Common myeloid progenitor, CD34-positive (primary cell): Measurements from ENCODE around the gene EFNB3.

Experiments used
- CTCF ChIA-PET: fragments of 350-600 bp; sonication (Branson Sonifier 250); formaldehyde crosslinking; loops from one replicate; lab custom pipeline; 2021; ENCODE audit warnings: antibody characterized with exemption; lab: Charles Lee
- POLR2A ChIA-PET: fragments of 350-600 bp; sonication (Branson Sonifier 250); formaldehyde crosslinking; loops from one replicate; lab custom pipeline; 2021; ENCODE audit warnings: antibody characterized with exemption; lab: Charles Lee
- DNase-seq, 3 donors: peaks; one replicate each; pipeline versions ENCODE4 v3.0.0 to v3.0.0-alpha.2; 2013
- H3K27ac ChIP-seq, 2 experiments: 1 replicate in 1 of 2; 2 replicates in 1 of 2; pipeline ENCODE4 v1.7.0; 2013; ENCODE audit warnings: inconsistent platforms in 2 of 2, low read length in 2 of 2, mild to moderate bottlenecking in 2 of 2, low read depth in 1 of 2, moderate library complexity in 1 of 2; ENCODE audit not compliant: severe bottlenecking in 2 of 2, insufficient read depth in 1 of 2, poor library complexity in 1 of 2
- H3K27me3 ChIP-seq, 5 experiments: replicated peaks in 2 of 5; 1 replicate in 3 of 5; 2 replicates in 2 of 5; pipeline versions ENCODE4 v1.6.1 to v1.7.0; 2013; ENCODE audit warnings: low read length in 4 of 5, mild to moderate bottlenecking in 2 of 5, moderate library complexity in 2 of 5, inconsistent platforms in 1 of 5; ENCODE audit not compliant: insufficient read depth in 5 of 5, control insufficient read depth in 4 of 5
- H3K36me3 ChIP-seq, 4 experiments: 1 replicate in 2 of 4; 2 replicates in 2 of 4; pipeline versions ENCODE4 v1.6.1 to v1.7.0; 2013; ENCODE audit warnings: low read length in 3 of 4, control low read depth in 1 of 4, mild to moderate bottlenecking in 1 of 4; ENCODE audit not compliant: control insufficient read depth in 4 of 4, insufficient read depth in 4 of 4
- H3K4me1 ChIP-seq, 4 experiments: 1 replicate in 3 of 4; 2 replicates in 1 of 4; pipeline versions ENCODE4 v1.6.1 to v1.7.1; 2013; ENCODE audit warnings: low read length in 3 of 4, mild to moderate bottlenecking in 3 of 4, control low read depth in 1 of 4, inconsistent platforms in 1 of 4, moderate library complexity in 1 of 4; ENCODE audit not compliant: control insufficient read depth in 4 of 4, insufficient read depth in 4 of 4; ENCODE audit errors: control extremely low read depth in 1 of 4
- H3K4me3 ChIP-seq, 7 experiments: 1 replicate in 4 of 7; 2 replicates in 3 of 7; pipeline versions ENCODE4 v1.5.1 to v1.7.0; 2013; ENCODE audit warnings: mild to moderate bottlenecking in 7 of 7, low read length in 6 of 7, moderate library complexity in 6 of 7, inconsistent platforms in 2 of 7, low read depth in 2 of 7, control low read depth in 1 of 7; ENCODE audit not compliant: insufficient read depth in 4 of 7, control insufficient read depth in 1 of 7; ENCODE audit errors: extremely low read depth in 1 of 7
- H3K9me3 ChIP-seq, 5 experiments: 1 replicate in 4 of 5; 2 replicates in 1 of 5; pipeline versions ENCODE4 v1.6.1 to v1.7.1; 2013; ENCODE audit warnings: low read length in 4 of 5, mild to moderate bottlenecking in 2 of 5, inconsistent platforms in 1 of 5, low read depth in 1 of 5, moderate library complexity in 1 of 5; ENCODE audit not compliant: control insufficient read depth in 4 of 5, insufficient read depth in 2 of 5; ENCODE audit errors: control extremely low read depth in 1 of 5
- WGBS: methylation state at CpG from one replicate; pipeline ENCODE4 v1.1.5; 2013; ENCODE audit not compliant: insufficient coverage; 5-methylcytosine and 5-hydroxymethylcytosine counted together

The EFNB3 gene

GRCh38 chr17:7706631-7707354 is 1.8 kb downstream of the EFNB3 start:
- Histone ChIP-seq H3K4me1 (peaks cover 0 to 25% (median 20%) of the 10 kb centered on the region in 4 experiments), H3K4me3 (no peak overlapping the region), H3K27me3 (peaks cover 0 to 53% (median 27%) of the 10 kb centered on the region in 5 experiments), H3K27ac (no peak overlapping the region), H3K36me3 (peaks cover 0 to 14% (median 6%) of the 10 kb centered on the region in 4 experiments), H3K9me3 (no peaks in the 10 kb centered on the region)
- ChIA-PET POLR2A (interaction anchor here (2.0 kb wide), 1 partner anchor 20 kb away, joined by 6 read pairs; no protein-coding TSS in a partner anchor), CTCF (interaction anchor here (1.3 to 2.2 kb wide), 4 partner anchors 7 to 75 kb away, joined by 3 to 13 read pairs (median 6); partner anchors contain the start of genes DNAH2 and WRAP53)
- 100% methylated on average over 1 of the region's 3 CpGs for WGBS
- DNase-seq, result no peak

- CTCF ChIA-PET, result interaction anchor here (1.4 to 2.2 kb wide), 2 partner anchors 10 to 18 kb away, joined by 6 to 13 read pairs; partner anchors contain the start of genes DNAH2 and WRAP53
- Histone ChIP-seq H3K36me3 (peaks cover 0 to 7% (median 2%) of the 10 kb centered on the region in 4 experiments), H3K27me3 (peaks cover 0 to 59% (median 27%) of the 10 kb centered on the region in 5 experiments), H3K4me1 (peaks cover 0 to 25% (median 20%) of the 10 kb centered on the region in 4 experiments), H3K9me3 (no peaks in the 10 kb centered on the region), H3K4me3 (no peak overlapping the region), H3K27ac (no peak overlapping the region)
- 91% methylated on average over 7 of the region's 9 CpGs for WGBS
- peak in 1 of 3 donors; percentile 24 for DNase-seq
- POLR2A ChIA-PET, result interaction anchor here (0.6 kb wide), 1 partner anchor 515 kb away, joined by 4 read pairs; no protein-coding TSS in a partner anchor
These were observed 2.4 kb downstream of the EFNB3 start for GRCh38 chr17:7707446-7707845.

GRCh38 chr17:7707858-7708750 is 3.1 kb downstream of the EFNB3 start:
- H3K9me3 ChIP-seq, result no peaks in the 10 kb centered on the region
- no peak for DNase-seq
- H3K27ac ChIP-seq, result no peak overlapping the region
- H3K36me3 ChIP-seq, result peaks cover 0 to under 1% (median under 1%) of the 10 kb centered on the region in 4 experiments
- peaks cover 0 to 25% (median 20%) of the 10 kb centered on the region in 4 experiments for H3K4me1 ChIP-seq
- no peak overlapping the region for H3K4me3 ChIP-seq
- ChIA-PET POLR2A (interaction anchor here (0.6 kb wide), 1 partner anchor 514 kb away, joined by 4 read pairs; no protein-coding TSS in a partner anchor), CTCF (interaction anchor here (1.4 kb wide), 1 partner anchor 9 kb away, joined by 6 read pairs; the partner anchor contains the start of gene DNAH2)
- 92% methylated on average over 19 of the region's 22 CpGs for WGBS
- H3K27me3 ChIP-seq, result peaks cover 0 to 58% (median 27%) of the 10 kb centered on the region in 5 experiments

GRCh38 chr17:7709031-7709430 is 4.0 kb downstream of the EFNB3 start:
- Histone ChIP-seq H3K9me3 (no peaks in the 10 kb centered on the region), H3K27me3 (peaks cover 0 to 48% (median 23%) of the 10 kb centered on the region in 5 experiments), H3K36me3 (no peaks in the 10 kb centered on the region), H3K4me3 (no peak overlapping the region), H3K4me1 (peaks cover 0 to 29% (median 27%) of the 10 kb centered on the region in 4 experiments), H3K27ac (no peak overlapping the region)
- no CpG with 5 or more reads among the region's 11 CpGs for WGBS
- no peak for DNase-seq
- POLR2A ChIA-PET, result no interaction called here
- CTCF ChIA-PET, result no interaction called here

- peaks cover 0 to 28% (median 18%) of the 10 kb centered on the region in 4 experiments for H3K4me1 ChIP-seq
- no peaks in the 10 kb centered on the region for H3K9me3 ChIP-seq
- H3K36me3 ChIP-seq, result no peaks in the 10 kb centered on the region
- peaks cover 0 to 36% (median 14%) of the 10 kb centered on the region in 5 experiments for H3K27me3 ChIP-seq
- no peak overlapping the region for H3K27ac ChIP-seq
- ChIA-PET POLR2A (interaction anchor here (0.7 kb wide), 1 partner anchor 13 kb away, joined by 3 read pairs; no protein-coding TSS in a partner anchor), CTCF (interaction anchor here (1.0 to 1.3 kb wide), 4 partner anchors 18 to 43 kb away, joined by 3 to 4 read pairs (median 4); partner anchors contain the start of genes TP53 and WRAP53)
- no peak for DNase-seq
- H3K4me3 ChIP-seq, result no peak overlapping the region
- WGBS, result 91% methylated on average over 7 of the region's 7 CpGs
These were observed 5.3 kb downstream of the EFNB3 start for GRCh38 chr17:7710301-7710700.

GRCh38 chr17:7711051-7711755 is 6.2 kb downstream of the EFNB3 start:
- peaks cover 0 to 28% (median 12%) of the 10 kb centered on the region in 4 experiments for H3K4me1 ChIP-seq

More at GRCh38 chr17:7711051-7711755, 6.2 kb downstream of the EFNB3 start:
- Histone ChIP-seq H3K9me3 (no peaks in the 10 kb centered on the region), H3K27me3 (peaks cover 0 to 29% (median 6%) of the 10 kb centered on the region in 5 experiments), H3K36me3 (no peaks in the 10 kb centered on the region), H3K4me3 (no peak overlapping the region), H3K27ac (no peak overlapping the region)
- DNase-seq, result peak in 2 of 3 donors; percentile 43 to 44
- ChIA-PET CTCF (interaction anchor here (0.7 to 2.1 kb wide), 7 partner anchors 8 to 142 kb away, joined by 3 to 5 read pairs (median 4); partner anchors contain the start of genes TP53 and WRAP53), POLR2A (interaction anchor here (0.7 kb wide), 1 partner anchor 12 kb away, joined by 3 read pairs; no protein-coding TSS in a partner anchor)
- 96% methylated on average over 3 of the region's 7 CpGs for WGBS
